Measurements from ENCODE around the gene MST1. TPM values are rescaled to one million over a fixed set of nuclear protein-coding genes. Genes with fewer than 3 reads are reported as not detected.

MST1 gene
- total and polyA plus RNA-seq, 2 of the 4 experiments (the other 2 are of a cell fraction), result 1.3 to 13.0 TPM

GRCh38 chr3:49716691-49717210 lies 27.5 kb upstream of the MST1 start:
- Histone ChIP-seq H4K91ac (ENCODE audit: insufficient read depth, low read depth, low read length) (no peak overlapping the region), H3K4me3 (ENCODE audit: insufficient read depth, low read depth, low read length) (no peak overlapping the region), H3K36me3 (ENCODE audit: control insufficient read depth, insufficient read depth, low read length) (peaks cover 22% of the 10 kb centered on the region), H2BK15ac (ENCODE audit: low read depth, low read length) (no peak overlapping the region), H4K5ac (ENCODE audit: low read depth, low read length) (no peak overlapping the region), H3K79me1 (ENCODE audit: low read depth in 1 of 2, low read length in 2 of 2) (peaks cover 4 to 21% of the 10 kb centered on the region in 2 experiments; a peak in 3 of 4 replicates), H3K4me2 (ENCODE audit: low read depth, low read length) (no peak overlapping the region), H4K8ac (ENCODE audit: low read depth in 2 of 2, low read length in 2 of 2) (no peak overlapping the region), H3K14ac (replicated peaks; ENCODE audit: low read depth, low read length) (no peak overlapping the region), H2AFZ (replicated peaks; ENCODE audit: low read length, poor library complexity) (no peak overlapping the region), H3K56ac (ENCODE audit: extremely low read depth, insufficient read depth, low read length) (no peak overlapping the region), H2BK20ac (ENCODE audit: low read depth, low read length) (no peak overlapping the region), H2AK5ac (ENCODE audit: low read depth, low read length) (no peak overlapping the region), H3K9ac (ENCODE audit: low read depth, low read length) (no peak overlapping the region), H2AK9ac (replicated peaks; ENCODE audit: low read depth, low read length, poor library complexity) (no peak overlapping the region), H3K23ac (ENCODE audit: low read depth, low read length) (no peak overlapping the region), H3K27me3 (ENCODE audit: control insufficient read depth, insufficient read depth, low read length) (no peaks in the 10 kb centered on the region), H4K20me1 (ENCODE audit: insufficient read depth, low read length) (peaks cover 19% of the 10 kb centered on the region), H2BK120ac (ENCODE audit: low read depth, low read length) (no peak overlapping the region), H2BK5ac (ENCODE audit: low read depth, low read length, poor library complexity, severe bottlenecking) (no peak overlapping the region), H3K4ac (ENCODE audit: low read depth, low read length) (no peak overlapping the region), H3K9me1 (ENCODE audit: insufficient read depth, low read length) (no peaks in the 10 kb centered on the region; the same call in 1 of the 2 replicates), H3K27ac (ENCODE audit: insufficient read depth, low read length) (no peak overlapping the region), H3K18ac (ENCODE audit: low read depth, low read length) (no peak overlapping the region), H3K9me3 (ENCODE audit: control insufficient read depth, insufficient read depth, low read length) (no peaks in the 10 kb centered on the region), H3K4me1 (ENCODE audit: control insufficient read depth, insufficient read depth, low read length) (peaks cover 6% of the 10 kb centered on the region)
- no peak for ATAC-seq (ENCODE audit: low read depth)
- ChIA-PET POLR2A (ENCODE audit: unreplicated experiment) (no interaction called here), CTCF (interaction anchor here (0.6 kb wide), 1 partner anchor 310 kb away, joined by 3 read pairs; no protein-coding TSS in a partner anchor)
- TF ChIP-seq MAFK (IDR thresholded peaks at IDR 0.05; ENCODE audit: low read depth, low read length) (no peak), RAD21 (IDR thresholded peaks at IDR 0.05; ENCODE audit: low read length) (no peak), RCOR1 (IDR thresholded peaks at IDR 0.05; ENCODE audit: insufficient replicate concordance, low read length) (no peak), BHLHE40 (IDR thresholded peaks at IDR 0.05; ENCODE audit: low read depth, low read length) (no peak), USF2 (IDR thresholded peaks at IDR 0.05; ENCODE audit: low read depth, low read length) (no peak), NFE2L2 (IDR thresholded peaks at IDR 0.05; ENCODE audit: low read depth, low read length) (no peak), MXI1 (IDR thresholded peaks at IDR 0.05; ENCODE audit: borderline replicate concordance, low read depth, low read length) (no peak), CHD1 (IDR thresholded peaks at IDR 0.05; ENCODE audit: low read depth, low read length) (no peak), MAZ (IDR thresholded peaks at IDR 0.05; ENCODE audit: borderline replicate concordance, low read depth, low read length) (no peak), ELK1 (IDR thresholded peaks at IDR 0.05; ENCODE audit: borderline replicate concordance, low read depth, low read length) (no peak), CTCF (conservative IDR thresholded peaks at IDR 0.05; ENCODE audit: low read depth, low read length) (no peak), POLR2A (IDR thresholded peaks at IDR 0.05; ENCODE audit: low read depth, low read length) (no peak), SMC3 (IDR thresholded peaks at IDR 0.05; ENCODE audit: low read depth, low read length) (no peak), RFX5 (IDR thresholded peaks at IDR 0.05; ENCODE audit: low read depth, low read length) (no peak), CEBPB (IDR thresholded peaks at IDR 0.05; ENCODE audit: low read depth, low read length) (no peak), FOS (IDR thresholded peaks at IDR 0.05; ENCODE audit: low read depth, low read length) (no peak)
- no peak for DNase-seq
- WGBS, 2 experiments (ENCODE audit: extremely low coverage in 2 of 2, insufficient read length in 1 of 2), result 100% methylated on average over 6 of the region's 16 CpGs; no CpG with 5 or more reads in 1 of the 2 experiments
- dilution Hi-C loops (cut with HindIII; ENCODE audit: low sequenced_read_pairs, unreplicated experiment), result no loop called here
- no TSS peak for BruUV-seq (replicated peaks)
- intact Hi-C loops (cut with micrococcal nuclease), result no loop called here
- in situ Hi-C loops (cut with MboI; ENCODE audit: low sequenced_read_pairs), result no loop called here
